ENCODE measurements around the gene CEACAM8. TPM values are rescaled to one million over a fixed set of nuclear protein-coding genes. Genes with fewer than 3 reads are reported as not detected.
"Not testable (repeated sequence)": the region's sequence is repeated elsewhere in the genome, so short reads cannot be mapped to it uniquely, and the experiment has no call there.

Gene CEACAM8
- total RNA-seq, 1 donor: not detected

- DNase-seq (ENCODE audit: low read depth): no peak
- no peak overlapping the region for H3K4me3 ChIP-seq (ENCODE audit: low read depth, low read length)
- no peak for TF ChIP-seq CTCF (IDR thresholded peaks at IDR 0.05; ENCODE audit: insufficient read depth, low read length)
Measured at GRCh38 chr19:42554046-42554575, 40.6 kb downstream of the CEACAM8 start.

GRCh38 chr19:42553292-42554045 is 41.3 kb downstream of the CEACAM8 start:
- no peak overlapping the region for H3K4me3 ChIP-seq (ENCODE audit: low read depth, low read length)
- peak; percentile 38 for DNase-seq (ENCODE audit: low read depth)
- TF ChIP-seq CTCF (IDR thresholded peaks at IDR 0.05; ENCODE audit: insufficient read depth, low read length): no peak

GRCh38 chr19:42552086-42553065 is 42.3 kb downstream of the CEACAM8 start:
- no peak for DNase-seq (ENCODE audit: low read depth)
- no peak for TF ChIP-seq CTCF (IDR thresholded peaks at IDR 0.05; ENCODE audit: insufficient read depth, low read length)
- H3K4me3 ChIP-seq (ENCODE audit: low read depth, low read length): no peak overlapping the region

- not testable (repeated sequence) for DNase-seq (ENCODE audit: low read depth); H3K4me3 ChIP-seq (ENCODE audit: low read depth, low read length)
Measured at GRCh38 chr19:42550521-42550920, 44.2 kb downstream of the CEACAM8 start.

GRCh38 chr19:42549067-42549466 is 45.7 kb downstream of the CEACAM8 start:
- DNase-seq (ENCODE audit: low read depth); H3K4me3 ChIP-seq (ENCODE audit: low read depth, low read length): not testable (repeated sequence)

- H3K4me3 ChIP-seq (ENCODE audit: low read depth, low read length): no peak overlapping the region
- TF ChIP-seq CTCF (IDR thresholded peaks at IDR 0.05; ENCODE audit: insufficient read depth, low read length): no peak
- DNase-seq (ENCODE audit: low read depth): no peak
Measured at GRCh38 chr19:42548552-42548951, 46.2 kb downstream of the CEACAM8 start.

- DNase-seq (ENCODE audit: low read depth): no peak
- H3K4me3 ChIP-seq (ENCODE audit: low read depth, low read length): no peak overlapping the region
- TF ChIP-seq CTCF (IDR thresholded peaks at IDR 0.05; ENCODE audit: insufficient read depth, low read length): no peak
Measured at GRCh38 chr19:42547929-42548328, 46.8 kb downstream of the CEACAM8 start.

All from fibroblast of the aortic adventitia (primary cell).